Suprapubic skin (tissue), 4 donors: ENCODE measurements around the gene CLMN. TPM values are rescaled to one million over a fixed set of nuclear protein-coding genes. Genes with fewer than 3 reads are reported as not detected.

Experiments used
- DNase-seq, 2 donors: peaks; one replicate each; pipeline ENCODE4 v3.0.0-alpha.2; 2019; ENCODE audit warnings: low spot score in 2 of 2
- H3K27ac ChIP-seq: fragments of 200-600 bp; sonication (generic); one replicate; pipeline ENCODE4 v1.5.1; 2019
- H3K27me3 ChIP-seq: fragments of 200-600 bp; sonication (generic); one replicate; pipeline ENCODE4 v1.5.1; 2019
- H3K36me3 ChIP-seq: fragments of 200-600 bp; sonication (generic); one replicate; pipeline ENCODE4 v1.5.1; 2019
- H3K4me1 ChIP-seq: fragments of 200-600 bp; sonication (generic); one replicate; pipeline ENCODE4 v1.5.1; 2019
- H3K4me3 ChIP-seq: fragments of 200-600 bp; sonication (generic); one replicate; pipeline ENCODE4 v1.5.1; 2019; ENCODE audit warnings: mild to moderate bottlenecking
- H3K9me3 ChIP-seq: fragments of 200-600 bp; sonication (generic); one replicate; pipeline ENCODE4 v1.5.1; 2019
- EP300 ChIP-seq: sonication (generic); formaldehyde crosslinking; IDR thresholded peaks from one replicate; pipeline ENCODE4 v1.6.1; 2017; ENCODE audit warnings: antibody characterized with exemption
- POLR2A ChIP-seq, 2 donors: fragments of 450-650 bp; IDR thresholded peaks; one replicate each; pipeline ENCODE4 v1.6.1; 2017; ENCODE audit warnings: antibody characterized with exemption in 2 of 2, mild to moderate bottlenecking in 2 of 2, moderate library complexity in 2 of 2
- POLR2AphosphoS5 ChIP-seq, 3 donors: sonication (generic); formaldehyde crosslinking; IDR thresholded peaks; one replicate each; pipeline ENCODE4 v1.6.1; 2017; ENCODE audit warnings: antibody characterized with exemption in 3 of 3
- WGBS: methylation state at CpG from one replicate; pipeline ENCODE4 v1.1.5; 2018; 5-methylcytosine and 5-hydroxymethylcytosine counted together
- total RNA-seq, 4 donors: library from RNA; depleted of rRNA; stranded (reverse); fragments of >200 nt; gene quantifications; one replicate each; pipeline ENCODE4 v1.1.0, GENCODE V29; 2016
- TF ChIP-seq, protein P1 (sequence below), 2 donors: fragments of 200-600 bp in 1 of 2; fragments of 450-650 bp in 1 of 2; sonication (generic) in 1 of 2; IDR thresholded peaks; one replicate each; pipeline ENCODE4 v1.5.1; 2016 to 2019; ENCODE audit warnings: antibody characterized with exemption in 2 of 2, mild to moderate bottlenecking in 1 of 2, moderate library complexity in 1 of 2

The CLMN gene
- total RNA-seq, 4 donors from 2014 or later, result 5.0 to 25.7 (median 7.0) TPM

DNA sequence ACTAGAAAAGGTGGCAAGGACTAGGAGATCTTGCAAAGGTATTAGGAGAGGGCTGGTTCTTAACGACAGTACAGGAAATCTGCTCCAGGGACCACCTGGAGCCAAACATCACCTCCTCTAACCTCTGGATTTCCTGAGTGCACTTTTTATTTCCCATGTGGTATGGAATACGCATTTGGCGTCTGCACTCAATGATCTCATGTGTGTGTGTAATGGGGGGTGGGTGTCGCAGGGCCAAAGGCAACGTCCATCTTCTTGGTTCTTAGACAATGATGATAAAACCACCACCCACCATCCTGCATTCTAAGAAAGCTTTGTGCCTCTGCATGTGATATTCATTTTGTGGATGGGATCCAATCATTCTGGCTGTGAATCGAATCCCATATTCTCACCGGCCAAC lies 68.8 kb downstream of the CLMN start:
- no peak overlapping the region for H3K27ac ChIP-seq
- peaks cover 11% of the 10 kb centered on the region for H3K4me1 ChIP-seq
- H3K4me3 ChIP-seq, result no peak overlapping the region
- peak in 1 of 2 donors; percentile 15 for DNase-seq
- H3K27me3 ChIP-seq, result no peaks in the 10 kb centered on the region
- no peaks in the 10 kb centered on the region for H3K36me3 ChIP-seq
- no peak for TF ChIP-seq POLR2A (IDR thresholded peaks at IDR 0.05)
- TF ChIP-seq, protein P1, sequence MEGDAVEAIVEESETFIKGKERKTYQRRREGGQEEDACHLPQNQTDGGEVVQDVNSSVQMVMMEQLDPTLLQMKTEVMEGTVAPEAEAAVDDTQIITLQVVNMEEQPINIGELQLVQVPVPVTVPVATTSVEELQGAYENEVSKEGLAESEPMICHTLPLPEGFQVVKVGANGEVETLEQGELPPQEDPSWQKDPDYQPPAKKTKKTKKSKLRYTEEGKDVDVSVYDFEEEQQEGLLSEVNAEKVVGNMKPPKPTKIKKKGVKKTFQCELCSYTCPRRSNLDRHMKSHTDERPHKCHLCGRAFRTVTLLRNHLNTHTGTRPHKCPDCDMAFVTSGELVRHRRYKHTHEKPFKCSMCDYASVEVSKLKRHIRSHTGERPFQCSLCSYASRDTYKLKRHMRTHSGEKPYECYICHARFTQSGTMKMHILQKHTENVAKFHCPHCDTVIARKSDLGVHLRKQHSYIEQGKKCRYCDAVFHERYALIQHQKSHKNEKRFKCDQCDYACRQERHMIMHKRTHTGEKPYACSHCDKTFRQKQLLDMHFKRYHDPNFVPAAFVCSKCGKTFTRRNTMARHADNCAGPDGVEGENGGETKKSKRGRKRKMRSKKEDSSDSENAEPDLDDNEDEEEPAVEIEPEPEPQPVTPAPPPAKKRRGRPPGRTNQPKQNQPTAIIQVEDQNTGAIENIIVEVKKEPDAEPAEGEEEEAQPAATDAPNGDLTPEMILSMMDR (IDR thresholded peaks at IDR 0.05), result no peak
- no peak for TF ChIP-seq POLR2AphosphoS5 (IDR thresholded peaks at IDR 0.05)
- TF ChIP-seq EP300, result no peak
- no peaks in the 10 kb centered on the region for H3K9me3 ChIP-seq
- WGBS, result 81% methylated on average over 7 of the region's 7 CpGs

DNA sequence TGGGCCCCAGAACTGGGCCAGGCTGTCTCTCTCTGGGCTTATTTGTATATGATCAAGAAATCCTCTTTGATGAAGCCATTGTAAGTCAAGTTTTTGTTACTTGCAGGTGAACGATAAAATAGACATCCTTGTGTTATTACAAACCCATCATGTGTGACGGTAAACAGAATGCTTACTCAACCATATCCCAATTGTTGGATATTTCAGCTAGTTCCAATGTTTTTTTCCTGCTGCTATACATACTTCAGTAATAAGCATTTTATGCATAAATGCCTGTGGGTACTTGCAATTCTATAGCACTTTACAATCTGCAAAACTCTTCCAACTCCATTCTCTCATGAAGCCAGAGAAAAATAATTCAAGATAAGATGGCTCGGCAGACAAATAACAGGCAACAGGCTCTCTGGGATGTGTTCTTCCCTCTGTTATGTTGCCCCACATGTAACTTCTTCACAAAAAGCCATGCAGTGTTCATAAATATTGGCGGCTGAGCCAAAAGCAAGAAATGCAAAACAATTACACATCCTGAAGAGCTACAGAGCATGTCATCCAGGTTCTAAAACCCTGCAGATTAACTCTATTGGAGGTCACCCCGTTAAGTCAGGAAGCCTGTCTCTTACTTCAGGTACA lies 69.5 kb downstream of the CLMN start:
- Histone ChIP-seq H3K4me1 (peaks cover 4% of the 10 kb centered on the region), H3K36me3 (no peaks in the 10 kb centered on the region), H3K9me3 (no peaks in the 10 kb centered on the region), H3K27ac (no peak overlapping the region), H3K27me3 (no peaks in the 10 kb centered on the region), H3K4me3 (no peak overlapping the region)
- 87% methylated on average over 5 of the region's 5 CpGs for WGBS
- TF ChIP-seq EP300 (no peak), POLR2A (IDR thresholded peaks at IDR 0.05) (no peak), POLR2AphosphoS5 (IDR thresholded peaks at IDR 0.05) (no peak)
- TF ChIP-seq, protein P1 (IDR thresholded peaks at IDR 0.05), result no peak
- DNase-seq, result no peak

DNA sequence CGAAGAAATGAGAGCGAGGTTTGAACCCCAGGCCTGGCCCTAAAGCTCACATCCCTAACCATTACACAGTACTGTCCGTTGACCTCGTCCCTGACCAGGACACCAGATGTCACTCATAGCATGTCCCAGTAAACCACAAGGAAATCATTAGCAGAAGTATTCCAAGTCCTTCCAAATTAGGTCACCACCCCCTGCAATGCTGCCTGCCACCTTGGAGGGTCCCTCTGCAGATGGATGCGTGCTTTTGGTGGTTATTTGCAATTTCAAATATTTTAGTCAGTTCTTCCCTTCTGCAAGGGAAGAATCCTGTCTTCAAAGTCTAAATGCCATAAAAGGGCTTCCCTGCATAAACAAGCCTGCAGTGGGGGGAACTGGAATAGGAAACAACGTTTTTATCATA lies 71.3 kb downstream of the CLMN start:
- Histone ChIP-seq H3K36me3 (no peaks in the 10 kb centered on the region), H3K4me3 (no peak overlapping the region), H3K27ac (no peak overlapping the region), H3K9me3 (no peaks in the 10 kb centered on the region), H3K4me1 (no peaks in the 10 kb centered on the region), H3K27me3 (no peaks in the 10 kb centered on the region)
- no peak for TF ChIP-seq EP300
- TF ChIP-seq, protein P1 (IDR thresholded peaks at IDR 0.05), result no peak
- no peak for TF ChIP-seq POLR2AphosphoS5 (IDR thresholded peaks at IDR 0.05)
- no peak for TF ChIP-seq POLR2A (IDR thresholded peaks at IDR 0.05)
- WGBS, result 61% methylated on average over 6 of the region's 6 CpGs
- peak in 1 of 2 donors; percentile 29 for DNase-seq

DNA sequence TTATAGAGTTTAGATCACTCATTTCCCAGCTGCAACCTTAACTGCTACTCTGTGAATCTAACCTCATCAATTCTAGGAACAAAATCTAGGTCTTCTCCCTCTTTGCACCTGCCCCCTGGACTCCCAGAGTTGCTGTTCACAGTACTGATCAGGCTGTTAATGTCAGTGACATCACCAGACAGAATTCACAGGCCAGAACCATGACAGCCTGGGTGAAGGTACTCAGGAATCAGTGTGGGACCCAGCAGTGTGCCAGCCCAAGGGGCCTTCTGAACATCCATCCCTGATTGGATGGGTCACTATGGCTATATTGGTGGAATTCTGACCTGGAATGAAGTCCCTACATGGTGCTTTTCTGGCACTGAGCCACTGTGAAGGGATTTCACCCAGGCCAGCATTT lies 72.8 kb downstream of the CLMN start:
- peak in 1 of 2 donors; percentile 3 for DNase-seq
- Histone ChIP-seq H3K9me3 (no peaks in the 10 kb centered on the region), H3K4me1 (no peaks in the 10 kb centered on the region), H3K27me3 (no peaks in the 10 kb centered on the region), H3K4me3 (no peak overlapping the region), H3K36me3 (no peaks in the 10 kb centered on the region), H3K27ac (no peak overlapping the region)
- no peak for TF ChIP-seq POLR2AphosphoS5 (IDR thresholded peaks at IDR 0.05)
- no peak for TF ChIP-seq EP300
- TF ChIP-seq, protein P1 (IDR thresholded peaks at IDR 0.05), result no peak
- TF ChIP-seq POLR2A (IDR thresholded peaks at IDR 0.05), result no peak

DNA sequence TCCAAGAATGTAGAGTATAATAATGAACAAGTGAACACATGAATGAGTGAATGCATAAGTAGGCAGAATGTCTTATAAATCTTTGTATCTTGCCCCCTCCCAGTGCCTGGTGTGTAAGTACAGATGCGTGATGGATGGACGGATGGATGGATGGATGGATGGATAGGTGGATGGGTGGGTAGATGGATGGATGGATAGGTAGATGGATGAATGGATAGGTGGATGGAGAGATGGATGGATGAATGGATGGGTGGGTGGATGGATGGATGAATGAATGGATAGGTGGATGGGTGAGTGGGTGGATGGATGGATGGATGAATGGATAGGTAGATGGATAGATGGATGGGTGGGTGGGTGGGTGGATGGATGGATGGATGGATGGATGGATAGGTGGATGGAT lies 74.4 kb downstream of the CLMN start:
- H3K36me3 ChIP-seq, result no peaks in the 10 kb centered on the region
- H3K27me3 ChIP-seq, result no peaks in the 10 kb centered on the region
- no peak overlapping the region for H3K27ac ChIP-seq
- H3K4me1 ChIP-seq, result peaks cover 8% of the 10 kb centered on the region
- no peaks in the 10 kb centered on the region for H3K9me3 ChIP-seq
- DNase-seq, result no peak
- no peak overlapping the region for H3K4me3 ChIP-seq
- no peak for TF ChIP-seq EP300
- TF ChIP-seq, protein P1 (IDR thresholded peaks at IDR 0.05), result peak in 1 of 2 donors; percentile 8
- WGBS, result 97% methylated on average over 2 of the region's 2 CpGs
